Activated CD8-positive, alpha-beta memory T cell treated with anti-CD3 and anti-CD28 coated beads for 4 hours (primary cell): ENCODE data around the gene ALDH18A1.

Source experiments
- DNase-seq, 2 donors: peaks; one replicate each; pipeline ENCODE4 v3.0.0-alpha.2; 2020; ENCODE audit warnings: low read depth in 2 of 2

ALDH18A1 gene

GRCh38 chr10:95579292-95579691 is 77.2 kb downstream of the ALDH18A1 start:
- no peak for DNase-seq

GRCh38 chr10:95578619-95579018 is 77.9 kb downstream of the ALDH18A1 start:
- no peak for DNase-seq

- no peak for DNase-seq
Observed at GRCh38 chr10:95574649-95575365, 81.7 kb downstream of the ALDH18A1 start.

- no peak for DNase-seq
Observed at GRCh38 chr10:95573964-95574604, 82.4 kb downstream of the ALDH18A1 start.

- DNase-seq = no peak
Observed at GRCh38 chr10:95573527-95573926, 83.0 kb downstream of the ALDH18A1 start.

GRCh38 chr10:95572131-95572820 is 84.2 kb downstream of the ALDH18A1 start:
- DNase-seq = no peak

GRCh38 chr10:95571390-95571789 is 85.1 kb downstream of the ALDH18A1 start:
- no peak for DNase-seq

GRCh38 chr10:95569368-95569767 is 87.1 kb downstream of the ALDH18A1 start:
- no peak for DNase-seq

GRCh38 chr10:95567903-95568630 is 88.4 kb downstream of the ALDH18A1 start:
- DNase-seq = no peak

- DNase-seq = no peak
Observed at GRCh38 chr10:95566136-95566535, 90.4 kb downstream of the ALDH18A1 start.

- DNase-seq = no peak
Observed at GRCh38 chr10:95565336-95565735, 91.2 kb downstream of the ALDH18A1 start.

GRCh38 chr10:95564291-95564690 is 92.2 kb downstream of the ALDH18A1 start:
- DNase-seq = no peak

- DNase-seq = no peak
Observed at GRCh38 chr10:95562341-95562965, 94.1 kb downstream of the ALDH18A1 start.

- no peak for DNase-seq
Observed at GRCh38 chr10:95561864-95562177, 94.7 kb downstream of the ALDH18A1 start.

GRCh38 chr10:95561177-95561863 is 95.2 kb downstream of the ALDH18A1 start, which contains the start of gene SORBS1:
Gene SORBS1 (minus strand): TSS chr10:95561371. CDS start chr10:95441135, 120,236 bp downstream.
- peak; percentile 55 to 63 for DNase-seq

- no peak for DNase-seq
Observed at GRCh38 chr10:95560278-95561176, 96.0 kb downstream of the ALDH18A1 start.

- DNase-seq = no peak
Observed at GRCh38 chr10:95559896-95560277, 96.6 kb downstream of the ALDH18A1 start.

GRCh38 chr10:95559471-95559870 is 97.0 kb downstream of the ALDH18A1 start:
- DNase-seq = no peak

- DNase-seq = no peak
Observed at GRCh38 chr10:95558593-95559320, 97.8 kb downstream of the ALDH18A1 start.
